GM19397 (cell line): ENCODE data around the gene TSPAN10.

Experiments
- ATAC-seq: cut with Tn5 transposase; IDR thresholded peaks from one replicate; pipeline ENCODE4 v1.9.1; 2021; ENCODE audit warnings: mild to moderate bottlenecking, moderate library complexity; ENCODE audit not compliant: unreplicated experiment

Gene TSPAN10

DNA sequence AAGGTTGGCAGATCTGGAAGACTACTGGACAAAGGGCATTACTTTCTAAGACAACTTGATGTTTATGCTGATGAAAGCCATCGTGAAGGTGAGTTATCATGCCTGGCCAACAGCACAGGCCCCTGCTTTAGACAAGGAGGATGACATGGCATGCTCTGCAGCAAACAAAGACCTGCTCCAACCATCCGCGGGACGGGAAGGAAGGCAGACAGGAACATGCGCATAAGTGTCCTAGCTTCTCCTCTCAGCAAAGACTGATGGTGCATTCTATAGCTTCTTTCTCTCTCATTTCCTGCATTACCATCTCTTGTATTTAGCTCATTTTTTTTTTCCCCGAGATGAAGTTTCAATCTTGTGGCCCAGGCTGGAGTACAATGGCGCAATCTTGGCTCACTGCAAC is 5.5 kb upstream of the TSPAN10 start:
- no peak for ATAC-seq

DNA sequence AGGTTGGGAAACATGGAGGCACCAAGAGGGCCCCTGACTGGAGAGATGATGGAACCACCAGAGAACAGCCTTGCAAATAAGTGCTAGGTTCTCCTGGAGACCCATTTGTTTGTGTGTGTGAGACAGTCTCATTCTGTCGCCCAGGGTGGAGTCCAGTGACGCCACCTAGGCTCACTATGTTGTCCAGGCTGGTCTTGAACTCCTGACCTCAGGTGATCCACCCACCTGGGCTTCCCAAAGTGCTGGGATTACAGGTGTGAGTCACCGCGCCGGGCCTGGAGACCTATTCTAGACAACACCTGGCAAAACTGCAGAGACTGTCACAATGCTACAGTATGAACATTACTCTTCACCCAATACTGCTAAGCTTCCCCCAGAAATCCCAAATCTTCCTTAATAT is 1.6 kb upstream of the TSPAN10 start:
- ATAC-seq: no peak

DNA sequence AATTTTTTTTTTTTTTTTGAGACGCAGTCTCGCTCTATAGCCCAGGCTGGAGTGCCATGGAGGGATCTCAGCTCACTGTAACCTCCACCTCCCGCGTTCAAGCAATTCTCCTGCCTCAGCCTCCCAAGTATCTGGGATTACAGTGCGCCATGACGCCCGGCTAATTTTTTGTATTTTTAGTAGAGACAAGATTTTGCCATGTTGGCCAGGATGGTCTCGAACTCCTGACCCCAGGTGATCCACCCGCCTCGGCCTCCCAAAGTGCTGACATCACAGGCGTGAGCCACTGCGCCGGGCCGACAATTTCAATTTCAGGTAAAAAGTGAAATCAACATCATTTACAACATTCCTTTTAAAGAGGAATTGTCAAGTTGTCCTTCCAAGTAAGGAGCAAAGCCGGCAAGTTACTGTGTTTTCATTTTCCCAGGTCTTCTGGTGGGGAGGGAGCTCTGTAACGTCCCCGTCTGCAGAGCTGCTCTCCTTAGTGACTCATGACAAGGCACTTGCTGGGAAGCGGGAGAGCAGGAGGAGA is 957 bp upstream of the TSPAN10 start:
- no peak for ATAC-seq

DNA sequence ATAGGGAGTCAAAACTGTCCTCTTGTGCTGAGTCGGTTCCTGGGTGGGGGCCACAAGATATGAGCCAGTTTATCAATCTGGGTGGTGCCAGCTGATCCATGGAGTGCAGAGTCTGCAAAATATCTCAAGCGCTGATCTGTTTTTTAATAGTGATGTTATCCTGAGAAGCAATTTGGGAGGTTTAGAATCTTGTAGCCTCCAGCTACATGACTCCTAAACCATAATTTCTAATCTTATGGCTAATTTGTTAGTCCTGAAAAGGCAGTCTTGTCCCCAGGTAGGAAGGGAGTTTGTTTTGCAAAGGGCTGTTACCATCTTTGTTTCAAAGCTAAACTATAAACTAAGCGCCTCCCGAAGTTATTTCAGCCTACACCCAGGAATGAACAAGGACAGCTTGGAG is 1.7 kb downstream of the TSPAN10 start:
- no peak for ATAC-seq

DNA sequence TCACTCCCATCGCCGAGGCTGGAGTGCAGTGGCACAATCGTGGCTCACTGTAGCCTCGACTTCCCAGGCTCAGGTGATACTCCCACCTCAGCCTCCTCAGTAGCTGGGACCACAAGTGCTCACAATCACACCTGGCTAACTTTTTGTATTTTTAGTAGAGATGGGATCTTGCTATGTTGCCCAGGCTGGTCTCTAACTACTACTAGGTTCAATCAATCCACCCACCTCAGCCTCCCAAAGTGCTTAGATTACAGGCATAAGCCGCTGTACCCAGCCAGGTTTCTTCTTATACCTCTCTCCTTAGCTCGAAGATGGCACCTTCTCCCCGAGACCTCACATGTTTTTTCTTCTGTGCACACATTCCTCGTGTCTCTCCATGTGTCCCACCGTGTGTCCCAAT is 3.0 kb downstream of the TSPAN10 start:
- no peak for ATAC-seq

DNA sequence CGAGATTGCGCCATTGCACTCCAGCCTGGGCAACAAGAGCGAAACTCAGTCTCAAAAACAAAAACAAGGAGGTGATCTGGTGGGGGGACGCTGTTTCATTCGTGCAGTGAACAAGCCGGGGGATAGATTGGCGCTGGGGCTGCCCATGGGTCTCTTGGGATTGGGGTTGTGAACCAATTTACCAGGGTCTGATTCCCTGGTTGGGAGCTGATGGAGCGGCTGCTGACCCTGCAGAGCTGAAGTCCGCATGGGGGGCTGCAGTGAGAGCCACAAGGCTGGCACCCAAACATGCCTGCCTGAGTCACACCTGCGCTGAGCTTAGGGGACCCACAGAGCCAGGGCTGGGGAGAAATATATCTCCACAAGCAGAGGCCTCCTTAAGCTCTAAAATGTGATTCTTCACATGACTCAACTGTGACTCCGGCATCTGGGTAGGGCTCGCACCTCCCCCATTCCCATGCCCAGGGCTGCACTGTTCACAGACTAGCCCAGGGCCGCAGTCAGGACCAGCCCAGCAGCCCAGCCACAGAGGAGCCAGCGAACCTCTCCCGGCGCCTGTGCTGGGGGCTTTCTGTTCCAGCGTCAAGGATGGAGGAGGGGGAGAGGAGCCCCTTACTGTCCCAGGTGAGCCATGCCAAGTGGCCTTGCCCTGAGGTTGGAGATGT is 5.0 kb downstream of the TSPAN10 start:
- no peak for ATAC-seq

DNA sequence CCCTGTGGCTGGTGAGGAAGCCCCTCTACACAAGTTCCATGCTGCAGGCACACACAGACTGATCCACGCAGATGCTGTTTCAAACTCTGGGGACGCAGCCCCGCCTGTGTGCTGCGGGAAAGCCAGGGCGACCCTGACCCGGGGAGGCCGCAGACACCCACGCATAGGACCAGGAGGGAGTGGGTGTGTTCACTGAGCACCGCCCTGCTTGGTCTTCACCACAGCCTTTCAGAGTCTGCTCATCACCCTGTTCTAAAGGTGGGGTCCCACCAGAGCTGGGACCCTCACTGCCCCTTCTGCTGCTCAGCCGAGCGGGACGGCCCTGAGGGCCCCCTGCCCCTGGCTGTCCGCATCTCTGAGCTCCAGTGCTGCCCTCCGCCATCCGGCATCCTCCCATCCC is 7.5 kb downstream of the TSPAN10 start:
- no peak for ATAC-seq

DNA sequence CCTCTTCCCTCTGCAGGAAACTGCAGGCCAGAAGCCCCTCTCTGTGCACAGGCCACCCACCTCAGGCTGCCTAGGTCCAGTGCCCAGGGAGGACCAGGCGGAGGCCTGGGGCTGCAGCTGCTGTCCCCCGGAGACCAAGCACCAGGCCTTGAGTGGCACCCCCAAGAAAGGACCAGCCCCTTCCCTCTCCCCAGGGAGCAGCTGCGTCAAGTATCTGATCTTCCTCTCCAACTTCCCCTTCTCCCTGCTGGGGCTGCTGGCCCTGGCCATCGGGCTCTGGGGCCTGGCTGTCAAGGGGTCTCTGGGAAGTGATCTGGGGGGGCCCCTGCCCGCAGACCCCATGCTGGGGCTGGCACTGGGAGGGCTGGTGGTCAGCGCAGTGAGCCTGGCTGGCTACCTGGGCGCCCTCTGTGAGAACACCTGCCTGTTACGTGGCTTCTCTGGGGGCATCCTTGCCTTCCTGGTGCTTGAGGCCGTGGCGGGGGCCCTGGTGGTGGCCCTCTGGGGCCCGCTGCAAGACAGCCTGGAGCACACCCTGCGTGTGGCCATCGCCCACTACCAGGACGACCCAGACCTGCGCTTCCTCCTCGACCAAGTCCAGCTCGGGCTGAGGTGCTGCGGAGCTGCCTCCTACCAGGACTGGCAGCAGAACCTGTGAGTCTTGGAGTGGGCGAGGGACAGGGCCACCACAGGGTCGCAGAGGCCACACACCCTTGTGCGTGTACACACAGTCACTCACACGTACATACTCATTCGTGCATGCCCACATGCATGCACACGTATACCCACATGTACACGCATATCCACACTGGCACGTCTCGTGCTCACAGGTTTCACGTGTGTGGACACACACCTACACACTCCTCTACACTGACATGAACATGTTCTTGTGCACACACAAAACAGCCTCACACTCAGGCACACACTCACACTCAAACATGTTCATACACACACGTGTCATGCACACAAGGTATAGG is 8.3 kb downstream of the TSPAN10 start:
- no peak for ATAC-seq

DNA sequence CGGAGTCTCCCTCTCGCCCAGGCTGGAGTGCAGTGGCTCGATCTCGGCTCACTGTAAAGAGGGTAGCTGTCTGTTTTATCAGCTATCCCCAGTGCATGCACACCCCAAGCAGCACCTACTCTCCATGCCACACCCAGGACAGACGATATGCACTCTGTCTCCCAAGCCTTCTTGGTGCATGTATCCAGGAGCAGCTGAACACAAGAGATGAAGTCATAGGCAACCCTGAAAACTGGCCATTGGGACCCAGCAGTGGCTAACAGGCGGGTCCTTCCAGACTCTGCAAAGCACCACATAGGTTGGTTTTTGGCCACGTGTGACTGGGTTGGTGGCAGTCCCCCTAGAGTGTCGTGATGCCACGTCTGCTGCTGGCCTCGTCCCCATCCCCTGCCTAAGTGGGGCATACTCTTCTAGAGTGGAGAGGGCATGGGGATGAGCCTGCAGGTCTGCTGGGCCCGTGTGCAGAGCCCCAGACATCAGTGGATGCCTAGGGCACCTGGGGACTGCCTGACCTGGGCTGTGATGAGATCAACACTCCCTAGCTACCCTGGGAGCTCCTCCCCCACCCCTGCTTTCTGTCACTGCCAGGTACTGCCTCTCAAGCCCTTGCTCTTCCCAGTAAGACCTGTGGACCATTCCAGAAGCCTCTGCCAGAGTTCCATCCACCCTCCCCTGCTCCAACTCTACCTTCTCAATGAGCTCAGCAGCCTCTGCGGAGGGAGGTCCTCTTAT is 10.0 kb downstream of the TSPAN10 start:
- no peak for ATAC-seq

DNA sequence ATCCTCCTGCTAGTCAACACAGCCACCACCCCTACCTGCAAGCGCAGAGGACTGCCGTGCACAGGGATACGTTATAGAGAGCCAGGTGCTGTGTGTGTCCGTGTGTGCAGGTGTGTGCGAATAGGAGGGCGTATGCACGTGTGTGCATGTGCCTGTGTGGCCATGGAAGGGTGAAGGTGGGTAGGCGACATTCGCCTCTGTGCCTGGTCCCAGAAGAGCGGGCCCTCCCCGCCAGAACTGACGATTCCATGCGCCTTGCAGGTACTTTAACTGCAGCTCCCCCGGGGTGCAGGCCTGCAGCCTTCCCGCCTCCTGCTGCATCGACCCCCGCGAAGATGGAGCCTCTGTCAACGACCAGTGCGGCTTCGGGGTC is 10.6 kb downstream of the TSPAN10 start:
- ATAC-seq: no peak

DNA sequence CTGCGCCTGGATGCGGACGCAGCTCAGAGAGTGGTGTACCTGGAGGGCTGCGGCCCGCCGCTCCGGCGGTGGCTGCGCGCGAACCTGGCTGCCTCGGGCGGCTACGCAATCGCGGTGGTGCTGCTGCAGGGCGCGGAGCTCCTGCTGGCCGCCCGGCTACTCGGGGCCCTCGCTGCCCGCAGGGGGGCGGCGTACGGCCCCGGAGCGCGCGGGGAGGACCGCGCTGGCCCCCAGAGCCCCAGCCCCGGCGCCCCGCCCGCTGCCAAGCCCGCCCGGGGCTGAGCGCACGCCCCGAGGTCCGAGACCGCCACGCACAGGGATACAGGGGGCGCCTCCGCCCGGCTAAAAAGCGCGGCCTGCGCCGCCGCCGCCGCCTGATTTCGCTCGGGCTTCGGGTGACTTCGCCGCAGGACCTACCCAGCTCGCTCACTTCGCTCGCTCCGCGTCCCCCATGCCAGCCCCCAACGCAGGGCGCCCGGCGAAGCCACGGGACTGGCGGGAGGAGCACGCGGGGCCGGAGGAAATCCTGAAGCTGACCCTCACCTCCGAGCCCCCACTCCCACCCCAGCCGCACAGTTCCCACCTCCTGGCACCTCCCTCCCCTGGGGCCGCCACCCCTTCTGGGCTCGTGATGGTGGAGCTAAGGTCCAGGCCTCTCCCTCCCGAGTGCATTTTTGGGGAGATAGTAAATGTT is 11.2 kb downstream of the TSPAN10 start:
- ATAC-seq: no peak

DNA sequence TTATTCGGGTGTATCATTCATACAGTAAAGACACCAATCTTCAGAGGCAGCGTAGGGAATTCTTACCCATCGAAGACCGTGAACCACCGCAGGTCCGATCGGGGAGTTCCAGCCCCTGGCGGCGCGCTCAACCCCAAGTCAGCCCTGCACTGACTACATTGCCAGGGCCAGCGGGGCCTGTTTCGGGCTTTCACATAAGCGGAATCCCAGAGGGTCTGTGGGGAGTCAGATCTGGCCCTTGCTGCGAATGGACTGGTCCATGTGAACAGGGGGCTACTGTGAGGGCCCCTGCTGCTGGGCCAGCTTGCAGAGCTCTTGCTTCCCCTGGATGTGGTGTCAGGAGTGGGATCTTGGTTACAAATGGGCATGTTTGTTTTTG is 11.7 kb downstream of the TSPAN10 start:
- ATAC-seq: no peak

DNA sequence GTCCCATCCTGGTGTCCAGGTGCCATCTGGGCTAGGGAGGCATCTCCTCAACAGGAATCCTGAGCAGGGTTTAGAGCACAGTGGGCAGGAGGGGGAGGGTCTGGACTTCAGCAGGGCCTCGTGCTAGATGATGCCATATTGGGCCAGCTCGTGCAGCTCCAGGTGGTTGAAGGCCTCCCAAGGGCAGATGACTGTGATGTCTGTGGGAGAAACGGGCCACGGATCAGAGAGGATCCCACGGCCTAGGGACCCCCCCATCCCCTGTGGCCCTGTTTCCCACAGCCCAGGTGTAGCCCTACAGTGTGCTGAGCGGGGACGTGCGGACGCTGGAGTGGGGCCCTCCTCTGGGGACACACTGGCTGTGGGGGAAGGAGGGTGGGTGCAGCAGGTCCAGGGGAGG is 14.0 kb downstream of the TSPAN10 start:
- ATAC-seq: no peak

DNA sequence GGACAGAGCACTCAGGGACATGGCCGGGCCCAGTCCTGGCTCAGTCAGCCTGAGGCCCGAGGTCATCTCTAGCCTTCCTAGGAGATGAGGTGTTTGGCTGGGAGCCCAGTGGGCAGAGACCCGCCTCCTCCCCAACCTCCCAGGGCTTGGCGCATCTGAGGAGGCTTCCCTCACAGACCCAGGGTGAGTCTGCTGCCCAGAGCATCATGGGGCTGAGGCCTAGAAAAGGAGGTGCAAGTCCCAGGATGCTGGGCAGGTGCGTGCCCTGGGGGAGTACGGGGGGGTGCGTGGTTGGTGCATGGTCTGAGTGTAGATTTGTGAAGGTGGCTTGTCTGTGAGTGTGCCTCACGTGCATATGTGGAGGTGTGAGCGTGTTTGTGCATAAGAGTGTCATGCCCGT is 14.7 kb downstream of the TSPAN10 start:
- no peak for ATAC-seq

DNA sequence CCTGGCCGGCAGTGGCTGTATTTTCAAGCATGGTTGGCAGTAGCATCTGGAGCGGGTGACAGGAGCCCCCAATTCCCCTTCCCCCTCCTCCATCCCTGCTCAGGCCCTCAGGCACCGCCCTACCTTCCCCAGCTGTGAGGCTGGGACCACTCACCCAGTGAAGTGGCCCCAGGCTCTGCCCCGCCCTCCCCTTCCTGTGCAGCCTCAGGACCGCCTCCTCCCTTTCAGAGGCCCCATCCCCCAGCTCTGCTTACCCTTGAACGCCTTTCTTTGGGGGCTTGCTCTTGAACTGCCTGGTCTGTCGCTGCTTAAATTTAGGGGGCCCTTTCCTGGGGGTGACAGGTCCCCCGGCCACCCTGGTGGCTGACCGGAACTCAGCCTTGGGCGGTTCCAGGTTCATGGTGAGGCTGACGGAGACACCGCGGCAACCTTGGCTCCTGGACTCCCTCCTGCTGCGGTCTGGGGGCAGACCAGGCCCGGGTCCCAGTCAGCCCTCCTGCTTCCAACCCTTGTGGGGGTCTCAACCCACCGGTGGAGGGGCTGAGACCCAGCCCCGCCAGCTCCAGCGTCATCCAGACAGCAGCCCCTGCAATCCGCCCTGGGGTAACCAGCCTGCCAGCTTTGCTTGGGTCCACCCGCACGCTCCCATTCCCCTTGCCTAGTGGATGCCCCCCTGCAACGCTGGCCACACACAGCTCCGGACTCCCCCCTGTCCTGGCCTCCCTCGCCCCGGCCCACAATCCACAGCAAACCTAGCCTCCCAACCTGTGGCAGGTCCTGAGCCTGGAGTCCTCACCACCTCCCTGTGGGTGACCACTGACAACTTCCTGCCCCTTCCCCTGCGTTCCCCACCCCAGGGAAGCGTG is 16.1 kb downstream of the TSPAN10 start:
- ATAC-seq: no peak

DNA sequence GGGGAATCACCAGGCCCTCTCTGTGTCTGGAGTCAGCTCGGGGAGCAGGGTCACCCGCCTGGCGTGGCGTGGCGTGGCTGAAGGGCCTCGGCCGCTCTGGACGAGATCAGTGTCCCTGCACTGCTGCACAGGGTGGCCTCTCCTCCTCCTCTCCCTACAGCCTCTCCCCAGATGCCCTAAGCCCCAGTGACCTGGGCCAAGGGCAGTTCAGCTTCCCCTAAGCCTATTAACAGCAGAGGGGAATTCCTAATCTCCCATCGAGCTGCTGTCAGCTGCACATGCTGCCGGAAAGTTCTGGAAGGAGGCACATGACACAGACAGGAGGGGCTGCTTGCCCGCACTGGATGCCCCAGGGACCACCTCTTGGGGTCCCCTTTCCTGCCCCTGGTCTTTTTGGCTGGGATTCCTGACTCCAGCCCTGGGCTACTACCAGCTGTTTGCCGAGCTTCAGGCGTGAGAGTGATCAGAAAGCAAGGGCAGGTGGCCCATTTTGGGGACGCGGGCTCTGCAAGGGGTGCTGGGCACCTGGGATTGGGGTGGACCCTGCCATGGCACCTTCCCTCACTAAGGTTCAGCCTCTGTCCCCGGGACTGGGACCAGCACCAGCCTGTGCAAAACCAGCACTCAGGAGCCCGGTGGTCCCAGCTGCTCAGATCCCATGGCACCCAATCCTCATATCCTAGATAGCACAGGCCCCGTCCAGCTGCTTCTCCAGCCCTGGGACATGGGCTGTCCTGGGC is 18.6 kb downstream of the TSPAN10 start:
- ATAC-seq: no peak

DNA sequence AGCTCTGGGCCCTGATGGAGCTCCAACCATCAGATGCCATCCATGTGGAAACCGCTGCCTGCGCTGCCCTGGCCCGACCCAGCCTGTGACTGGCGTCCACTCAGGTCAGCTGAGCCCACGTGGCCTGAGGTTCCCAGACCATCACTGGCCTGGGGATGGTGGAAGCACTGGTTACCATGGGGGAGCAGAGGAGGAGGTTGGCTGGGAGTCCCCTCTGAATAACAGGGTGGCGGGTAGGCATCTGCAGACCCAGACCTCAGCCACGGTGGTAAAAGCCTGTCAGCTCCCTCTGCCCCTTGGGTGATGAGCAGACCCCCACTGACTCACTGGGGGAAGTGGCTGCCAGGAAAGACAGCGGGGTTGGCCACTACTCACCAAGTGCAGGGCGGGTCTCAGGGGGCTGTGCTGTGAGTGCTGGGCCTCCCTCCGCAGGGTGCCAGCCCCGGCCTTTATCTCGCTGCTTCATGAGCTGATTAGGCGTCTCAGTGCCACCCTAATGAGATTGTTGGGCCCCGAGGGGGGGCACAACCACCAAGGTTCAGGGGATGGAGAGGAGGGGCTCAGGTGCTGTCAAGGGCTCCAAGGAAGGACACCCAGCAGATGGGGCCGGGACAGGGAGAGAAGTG is 19.2 kb downstream of the TSPAN10 start, which contains the start of gene PDE6G:
Gene PDE6G, minus strand, starts transcription at position 425 of the 626 bp plus-strand sequence. CDS start 3,237 bp downstream, outside the sequence.
- no peak for ATAC-seq

DNA sequence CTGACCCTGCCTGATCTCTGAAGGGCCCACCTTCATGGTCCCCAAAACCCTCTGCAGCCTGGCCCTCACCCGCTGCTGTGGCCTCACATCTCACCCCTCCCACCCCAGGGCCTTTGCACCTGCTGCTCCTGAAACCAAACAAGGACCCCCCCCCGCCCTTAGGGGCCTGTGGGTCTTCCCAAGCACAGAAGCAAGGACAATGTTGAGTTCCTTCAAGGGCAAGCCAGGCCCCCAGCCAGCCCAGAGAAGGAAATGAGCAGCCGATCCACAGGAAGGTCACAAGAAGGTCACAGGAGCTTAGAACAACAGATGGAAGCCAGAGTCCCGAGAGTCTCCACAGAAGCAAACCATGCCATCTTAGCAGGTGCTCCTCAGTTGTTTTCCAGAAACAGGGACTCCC is 19.8 kb downstream of the TSPAN10 start:
- ATAC-seq: no peak

DNA sequence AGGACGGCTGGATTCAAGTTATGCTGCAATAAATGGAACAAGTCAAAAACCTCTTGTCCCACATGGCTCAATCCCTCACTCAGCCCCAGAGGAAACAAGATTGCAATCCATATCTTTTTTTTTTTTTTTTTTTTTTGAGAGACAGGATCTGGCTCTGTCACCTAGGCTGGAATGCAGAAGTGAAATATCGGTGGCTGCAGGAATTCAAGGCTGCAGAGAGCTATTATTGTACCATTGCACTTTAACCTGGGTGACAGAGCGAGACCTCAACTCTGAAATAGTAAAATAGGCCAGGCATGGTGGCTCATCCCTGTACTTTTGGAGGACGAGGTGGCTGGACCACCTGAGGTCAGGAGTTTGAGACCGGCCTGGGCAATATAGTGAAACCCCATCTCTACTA is 22.0 kb downstream of the TSPAN10 start:
- ATAC-seq: no peak
